Activated CD8-positive, alpha-beta memory T cell treated with anti-CD3 and anti-CD28 coated beads for 36 hours (primary cell): ENCODE results near the gene WNT9A. TPM values are rescaled to one million over a fixed set of nuclear protein-coding genes. Genes with fewer than 3 reads are reported as not detected.
"Not testable (repeated sequence)": the region's sequence is repeated elsewhere in the genome, so short reads cannot be mapped to it uniquely, and the experiment has no call there.

Experiments
- CTCF ChIA-PET: fragments of 350-600 bp; sonication (Branson Sonifier 250); formaldehyde crosslinking; loops from one replicate; lab custom pipeline; 2021; ENCODE audit warnings: antibody characterized with exemption; lab: Charles Lee
- POLR2A ChIA-PET: fragments of 350-600 bp; sonication (Branson Sonifier 250); formaldehyde crosslinking; loops from one replicate; lab custom pipeline; 2021; ENCODE audit warnings: antibody characterized with exemption; lab: Charles Lee
- total RNA-seq, 2 experiments: library from RNA; stranded (reverse); gene quantifications; one replicate each; pipeline ENCODE4 v1.2.3, GENCODE V29; 2021

The WNT9A gene
- total RNA-seq, 2 experiments from 2014 or later: not detected

GRCh38 chr1:227917081-227917950, 30.4 kb downstream of the WNT9A start:
- CTCF ChIA-PET: no interaction called here
- POLR2A ChIA-PET: no interaction called here

- ChIA-PET CTCF (no interaction called here), POLR2A (no interaction called here)
Observed at GRCh38 chr1:227916655-227917054, 31.1 kb downstream of the WNT9A start.

- ChIA-PET POLR2A (no interaction called here), CTCF (no interaction called here)
Observed at GRCh38 chr1:227915564-227916553, 31.9 kb downstream of the WNT9A start.

- POLR2A ChIA-PET: no interaction called here
Observed at GRCh38 chr1:227914801-227915563, 32.8 kb downstream of the WNT9A start.

GRCh38 chr1:227913764-227914721, 33.7 kb downstream of the WNT9A start:
- ChIA-PET POLR2A (no interaction called here), CTCF (no interaction called here)

More at GRCh38 chr1:227914801-227915563, 32.8 kb downstream of the WNT9A start:
- CTCF ChIA-PET: no interaction called here

- ChIA-PET CTCF (no interaction called here), POLR2A (no interaction called here)
Observed at GRCh38 chr1:227913396-227913763, 34.4 kb downstream of the WNT9A start.

- POLR2A ChIA-PET: no interaction called here
- CTCF ChIA-PET: no interaction called here
Observed at GRCh38 chr1:227912866-227913265, 34.9 kb downstream of the WNT9A start.

- POLR2A ChIA-PET: no interaction called here
Observed at GRCh38 chr1:227911376-227911775, 36.4 kb downstream of the WNT9A start.

GRCh38 chr1:227910511-227911153, 37.1 kb downstream of the WNT9A start:
- CTCF ChIA-PET: no interaction called here
- POLR2A ChIA-PET: no interaction called here

More at GRCh38 chr1:227911376-227911775, 36.4 kb downstream of the WNT9A start:
- CTCF ChIA-PET: no interaction called here

- CTCF ChIA-PET, POLR2A ChIA-PET: not testable (repeated sequence)
Observed at GRCh38 chr1:227909923-227910328, 37.8 kb downstream of the WNT9A start.

GRCh38 chr1:227909188-227909587, 38.5 kb downstream of the WNT9A start:
- ChIA-PET POLR2A (no interaction called here), CTCF (no interaction called here)

GRCh38 chr1:227908359-227908758, 39.4 kb downstream of the WNT9A start:
- ChIA-PET CTCF (no interaction called here), POLR2A (no interaction called here)

GRCh38 chr1:227907439-227908015, 40.2 kb downstream of the WNT9A start:
- ChIA-PET CTCF (no interaction called here), POLR2A (no interaction called here)

- CTCF ChIA-PET: no interaction called here
- POLR2A ChIA-PET: no interaction called here
Observed at GRCh38 chr1:227906550-227907071, 41.1 kb downstream of the WNT9A start.

- CTCF ChIA-PET: interaction anchor here (0.5 to 0.9 kb wide), 2 partner anchors 9 to 84 kb away, joined by 3 to 4 read pairs; no protein-coding TSS in a partner anchor
Observed at GRCh38 chr1:227905573-227906487, 41.9 kb downstream of the WNT9A start.

More at GRCh38 chr1:227905573-227906487, 41.9 kb downstream of the WNT9A start:
- POLR2A ChIA-PET: no interaction called here
